GM12872 (cell line): ENCODE results near the gene SPECC1.

Source experiments
- CTCF ChIP-seq: IDR thresholded peaks from 3 replicates; pipeline ENCODE4 v1.5.1; 2011; ENCODE audit warnings: low read depth, mild to moderate bottlenecking, low read length, moderate library complexity; ENCODE audit not compliant: insufficient read depth

SPECC1 gene

GRCh38 chr17:20067711-20068110 lies 58.6 kb downstream of the SPECC1 start:
- TF ChIP-seq CTCF, result no peak

DNA sequence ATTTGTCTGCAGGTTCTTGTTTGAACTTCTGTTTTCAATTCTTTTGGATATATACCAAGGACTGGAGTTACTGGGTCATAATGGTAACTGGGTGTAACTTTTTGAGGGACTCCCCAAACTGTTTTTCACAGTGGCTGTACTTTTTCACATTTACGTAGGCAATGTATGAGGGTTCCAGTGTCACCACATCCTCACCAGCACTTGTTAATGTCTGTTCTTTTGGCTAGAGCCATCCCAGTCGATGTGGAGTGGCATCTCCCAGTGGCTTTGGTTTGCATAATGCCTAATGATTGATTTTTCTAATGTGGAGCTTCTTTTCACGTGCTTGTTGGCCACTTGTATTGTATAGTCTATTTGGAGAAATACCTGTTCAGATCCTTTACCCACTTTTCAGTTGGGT lies 59.3 kb downstream of the SPECC1 start:
- no peak for TF ChIP-seq CTCF

DNA sequence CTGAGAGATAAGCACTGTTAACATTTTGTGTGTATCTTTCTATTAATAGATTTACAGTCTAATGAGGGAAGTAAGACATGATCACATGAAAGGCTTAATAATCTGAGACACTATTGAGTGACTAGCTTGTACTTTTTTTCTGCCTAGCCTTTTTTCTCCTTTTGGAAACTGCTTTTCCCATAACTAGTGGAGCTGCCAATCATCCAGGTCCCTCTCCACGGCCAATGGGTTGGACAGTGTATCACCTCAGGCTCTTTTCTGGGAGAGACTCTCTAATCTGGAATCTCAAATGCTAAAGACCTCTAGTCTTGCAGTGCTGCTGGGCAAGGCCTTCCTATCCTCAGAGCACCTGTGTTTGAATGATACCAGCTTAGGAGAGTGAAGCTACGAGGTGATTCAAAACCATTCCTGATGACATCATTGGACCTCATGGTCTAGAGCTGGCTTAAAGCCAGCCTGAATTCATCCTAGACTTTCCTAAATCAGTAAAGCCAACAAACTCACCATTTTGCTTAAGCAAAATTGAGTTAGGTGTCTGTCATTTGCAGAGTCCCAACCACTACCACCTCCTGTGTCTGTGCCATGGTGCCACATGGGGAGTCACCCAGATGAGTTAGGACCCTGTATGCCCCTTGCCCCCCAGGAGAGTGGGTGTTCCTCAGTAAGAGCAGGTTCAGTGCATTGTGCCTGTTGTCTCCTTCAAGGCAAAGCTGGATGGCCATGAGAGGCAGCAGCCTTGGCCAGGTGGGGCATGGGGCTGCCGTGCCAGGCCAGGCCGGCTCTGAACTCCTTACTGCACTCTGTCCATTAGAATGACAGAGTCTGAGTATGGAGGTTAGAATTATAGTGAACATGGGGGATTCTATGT lies 62.9 kb downstream of the SPECC1 start:
- no peak for TF ChIP-seq CTCF

DNA sequence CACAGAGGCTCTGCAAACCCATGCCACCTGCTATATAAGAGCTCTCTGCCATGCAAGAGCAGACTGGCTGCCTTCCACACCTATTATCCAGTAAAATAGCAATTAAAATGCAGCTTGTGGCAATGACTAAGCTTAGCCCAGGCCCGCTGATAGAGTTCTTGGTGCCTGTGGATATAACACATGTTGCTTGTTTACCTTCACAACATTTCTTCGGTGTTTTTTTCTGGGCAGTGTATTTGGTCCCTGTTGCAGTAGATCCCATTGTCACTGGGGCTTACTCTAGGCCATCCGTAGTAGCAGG lies 63.5 kb downstream of the SPECC1 start:
- TF ChIP-seq CTCF, result no peak

GRCh38 chr17:20073055-20073979 lies 64.2 kb downstream of the SPECC1 start:
- no peak for TF ChIP-seq CTCF

GRCh38 chr17:20074001-20074400 lies 64.8 kb downstream of the SPECC1 start:
- no peak for TF ChIP-seq CTCF

- TF ChIP-seq CTCF, result no peak
Measured at GRCh38 chr17:20074489-20074888, 65.3 kb downstream of the SPECC1 start.
